GM19397 (cell line): ENCODE data around the gene ITGA8.

Experiments
- ATAC-seq: cut with Tn5 transposase; IDR thresholded peaks from one replicate; pipeline ENCODE4 v1.9.1; 2021; ENCODE audit warnings: mild to moderate bottlenecking, moderate library complexity; ENCODE audit not compliant: unreplicated experiment

ITGA8 gene

DNA sequence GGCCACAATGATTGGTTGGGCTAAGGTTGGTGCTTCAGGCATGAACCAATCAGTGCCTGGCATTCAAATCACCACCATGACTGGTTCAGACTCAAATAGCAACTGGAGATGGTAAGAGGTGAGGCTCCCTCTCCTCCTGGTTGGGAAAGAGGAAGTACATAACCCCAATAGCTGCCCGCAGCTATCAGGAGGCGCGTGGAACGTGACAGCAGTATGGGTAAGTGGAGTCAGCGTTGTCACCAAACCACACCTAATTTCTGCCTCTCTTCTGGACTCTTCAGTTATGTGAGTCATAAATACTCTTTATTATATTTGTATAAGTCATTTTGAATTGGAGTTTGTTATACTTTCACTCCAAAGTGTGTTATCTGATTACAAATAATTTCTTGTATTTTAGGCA lies 17.9 kb upstream of the ITGA8 start:
- ATAC-seq: no peak

DNA sequence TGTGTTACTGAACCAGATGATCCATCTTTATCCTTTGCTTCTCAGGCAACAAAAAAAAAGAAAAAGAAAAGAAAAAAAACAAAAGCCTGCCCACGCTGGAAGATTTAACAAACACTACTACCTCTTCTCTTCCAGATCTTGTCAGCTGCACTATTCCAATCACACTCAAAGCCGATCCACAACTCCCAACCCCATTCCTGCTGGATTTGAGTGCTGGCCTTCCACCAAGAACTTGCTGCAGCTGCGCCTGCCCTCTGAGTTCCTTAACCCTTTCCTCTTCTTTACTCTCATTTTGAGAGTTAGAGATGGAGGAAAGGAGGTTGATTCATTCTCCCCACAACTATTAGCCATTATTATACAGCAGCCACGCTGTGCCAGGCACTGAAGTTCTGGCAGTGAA lies 16.0 kb upstream of the ITGA8 start:
- ATAC-seq: no peak

DNA sequence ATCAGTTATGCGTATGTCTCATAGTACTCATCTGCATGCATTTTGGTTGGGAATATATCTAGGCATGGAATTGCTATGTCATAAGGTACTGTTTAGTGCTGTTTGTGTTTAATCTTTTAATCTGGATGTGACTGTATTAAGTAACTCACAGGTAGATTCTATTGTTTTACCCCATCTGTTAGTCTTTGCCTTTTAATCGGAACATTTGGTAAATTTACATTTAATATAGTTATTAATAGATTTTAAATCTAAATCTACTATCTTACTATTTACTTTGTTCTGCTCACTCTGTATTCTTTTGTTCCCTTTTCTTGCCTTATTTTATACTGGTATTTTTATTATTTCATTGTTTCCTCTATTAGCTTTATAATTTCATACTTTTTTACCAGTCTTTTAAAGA lies 10.6 kb upstream of the ITGA8 start:
- no peak for ATAC-seq

DNA sequence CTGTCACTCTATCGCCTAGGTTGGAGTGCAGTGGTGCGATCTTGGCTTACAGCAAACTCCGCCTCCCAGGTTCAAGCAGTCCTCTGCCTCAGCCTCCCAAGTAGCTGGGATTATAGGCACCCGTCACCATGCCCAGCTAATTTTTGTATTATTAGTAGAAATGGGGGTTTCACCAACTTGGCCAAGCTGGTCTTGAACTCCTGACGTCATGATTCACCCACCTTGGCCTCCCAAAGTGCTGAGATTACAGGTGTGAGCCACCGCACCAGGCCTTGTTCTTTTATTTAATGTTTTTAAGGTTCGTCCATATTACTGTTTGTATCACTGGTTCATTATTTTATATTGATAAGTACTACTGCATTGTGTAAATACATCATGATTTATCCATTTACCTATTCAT lies 10.2 kb upstream of the ITGA8 start:
- no peak for ATAC-seq

DNA sequence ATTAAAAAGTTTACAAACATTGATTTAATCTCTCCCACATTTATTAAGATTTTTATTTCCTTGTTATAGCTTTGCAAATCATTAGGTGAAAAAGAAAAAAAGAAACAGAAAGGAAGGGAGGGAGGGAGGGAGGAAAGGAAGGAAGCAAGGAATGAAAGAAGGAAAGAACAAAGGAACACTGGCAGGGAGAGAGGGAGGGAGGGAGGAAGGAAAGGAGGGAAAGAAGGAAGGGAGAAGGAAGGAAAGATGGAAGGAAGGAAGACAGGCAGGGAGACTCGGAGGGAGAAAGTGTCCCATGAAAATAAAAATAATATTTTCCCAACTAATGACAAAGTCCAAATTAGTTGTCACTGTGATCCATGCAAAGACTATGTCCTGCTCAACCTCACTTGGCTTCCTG lies 6.3 kb upstream of the ITGA8 start:
- no peak for ATAC-seq

DNA sequence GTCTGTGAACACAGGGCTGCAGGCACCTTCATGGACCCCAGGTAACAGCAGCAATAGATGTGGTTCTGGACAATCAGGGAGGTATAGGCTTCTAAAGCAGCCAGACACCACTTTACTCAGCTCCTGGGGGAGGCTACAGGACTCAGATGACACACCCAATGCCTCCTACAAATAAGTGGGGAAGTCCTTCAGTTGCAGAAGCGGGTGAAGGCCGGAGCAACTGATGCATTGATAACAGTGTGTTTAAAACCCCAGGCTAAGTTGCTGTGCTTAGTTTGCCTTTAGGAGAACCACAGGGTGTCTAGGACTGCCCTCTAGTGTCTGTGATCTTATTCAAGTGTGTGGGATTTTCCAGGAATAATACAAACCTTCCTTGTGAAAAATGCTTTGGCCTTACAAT lies 5.9 kb upstream of the ITGA8 start:
- ATAC-seq: no peak

DNA sequence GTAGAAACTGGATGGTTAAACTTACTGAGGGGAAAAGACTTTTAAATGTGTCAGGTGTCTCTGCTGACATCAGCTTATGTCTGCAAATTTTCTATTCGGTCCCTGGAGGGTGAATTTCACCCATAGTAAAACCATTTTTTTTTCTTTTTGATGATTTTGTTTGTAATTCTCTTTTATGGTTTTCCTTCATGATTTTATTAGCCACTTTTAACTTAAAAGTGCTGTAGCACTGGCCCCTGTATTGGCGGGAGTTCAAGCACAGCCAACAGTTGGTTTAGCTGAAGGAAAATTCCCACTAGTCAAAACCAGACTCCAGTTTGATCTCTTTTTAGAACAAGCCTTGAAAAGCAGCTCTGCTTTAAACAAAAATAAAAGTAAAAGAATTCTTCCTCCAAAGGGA lies 5.0 kb upstream of the ITGA8 start:
- ATAC-seq: no peak

DNA sequence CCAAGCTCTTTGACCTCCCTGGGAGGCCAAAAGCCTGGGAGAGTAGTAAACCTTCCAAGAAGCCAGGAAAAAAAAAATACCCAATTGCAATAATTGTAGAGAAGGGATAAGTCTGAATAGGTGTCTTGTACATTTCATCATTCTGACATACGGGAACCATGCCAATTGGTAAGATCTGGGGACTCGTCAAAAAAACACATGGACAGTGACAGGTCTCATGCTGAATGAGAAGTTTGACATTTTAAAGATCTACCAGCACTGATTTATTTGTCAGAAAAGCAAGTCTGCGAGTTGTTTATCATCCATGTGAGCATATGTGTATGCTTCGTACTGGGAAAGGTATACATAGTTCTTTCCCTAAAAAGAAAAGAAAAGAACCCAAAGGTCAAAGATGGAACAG lies 4.1 kb upstream of the ITGA8 start:
- no peak for ATAC-seq

DNA sequence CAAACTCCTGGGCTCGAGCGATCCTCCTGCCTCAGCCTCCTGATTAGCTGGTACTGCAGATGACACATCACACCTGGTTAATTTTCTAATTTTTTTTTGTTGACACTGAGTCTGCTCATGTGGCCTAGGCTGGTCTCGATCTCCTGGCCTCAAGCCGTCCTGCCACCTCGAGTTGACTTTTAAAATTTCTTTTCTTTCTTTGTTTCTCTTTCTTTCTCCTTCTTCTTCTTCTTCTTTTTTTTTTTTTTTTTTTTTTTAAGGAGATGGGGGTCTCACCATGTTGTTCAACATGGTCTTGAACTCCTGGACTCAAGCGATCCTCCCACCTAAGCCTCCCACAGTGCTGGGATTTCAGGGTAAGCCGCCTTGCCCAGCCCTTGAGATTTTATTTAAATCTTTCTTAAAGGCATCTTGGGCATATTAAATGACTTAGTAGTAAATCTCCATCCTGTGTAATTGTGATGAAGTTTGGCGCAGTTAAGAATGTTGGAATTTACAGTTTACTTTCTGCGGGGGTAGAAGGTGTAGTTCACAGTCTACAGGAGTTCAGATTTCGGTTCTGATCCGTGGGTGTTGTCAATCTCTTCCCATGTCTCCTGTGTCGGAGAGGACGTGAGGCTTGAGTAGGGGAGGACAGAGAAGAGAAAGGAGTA lies 1.0 kb upstream of the ITGA8 start:
- no peak for ATAC-seq

DNA sequence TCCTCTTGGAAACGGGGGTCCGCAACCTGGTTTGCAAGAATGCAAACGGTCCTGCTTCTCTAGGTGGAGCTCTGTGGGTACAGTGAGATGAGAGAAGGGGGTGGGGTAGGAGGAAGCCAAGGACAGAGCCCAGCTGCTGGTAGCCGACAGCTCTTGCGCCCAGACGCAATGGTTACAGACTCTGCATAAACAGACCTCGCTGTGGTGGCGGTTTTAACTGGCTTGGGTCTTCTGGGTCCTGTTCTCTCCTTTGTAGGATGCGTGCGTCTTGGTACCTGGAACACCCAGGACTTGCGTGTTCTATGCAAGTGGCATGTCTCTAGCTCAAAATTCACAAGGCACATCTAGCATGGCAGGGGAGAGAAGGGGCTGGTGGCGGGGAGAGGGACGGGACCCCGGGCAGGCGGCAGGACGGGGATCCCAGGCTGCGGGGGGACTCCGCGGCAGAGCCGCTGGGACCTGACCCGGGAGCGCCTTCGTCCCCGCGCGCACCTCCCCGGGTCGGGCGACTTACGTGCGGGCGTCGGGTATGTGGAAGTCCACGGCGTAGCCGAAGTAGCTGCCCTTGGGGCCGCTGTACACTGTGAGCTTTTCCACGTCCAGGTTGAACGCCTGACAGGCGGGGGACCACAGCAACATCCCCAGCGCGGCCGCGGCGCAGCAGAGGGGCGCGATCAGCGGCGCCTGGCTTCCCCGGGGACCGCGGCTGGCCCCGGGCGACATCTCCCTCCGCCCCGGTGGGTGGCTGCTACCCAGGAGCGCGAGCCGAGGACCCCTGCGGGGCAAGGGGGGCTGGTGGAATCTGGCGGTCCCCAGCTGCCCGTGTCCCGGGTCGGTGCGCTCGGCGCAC lies 448 bp downstream of the ITGA8 start:
- no peak for ATAC-seq

DNA sequence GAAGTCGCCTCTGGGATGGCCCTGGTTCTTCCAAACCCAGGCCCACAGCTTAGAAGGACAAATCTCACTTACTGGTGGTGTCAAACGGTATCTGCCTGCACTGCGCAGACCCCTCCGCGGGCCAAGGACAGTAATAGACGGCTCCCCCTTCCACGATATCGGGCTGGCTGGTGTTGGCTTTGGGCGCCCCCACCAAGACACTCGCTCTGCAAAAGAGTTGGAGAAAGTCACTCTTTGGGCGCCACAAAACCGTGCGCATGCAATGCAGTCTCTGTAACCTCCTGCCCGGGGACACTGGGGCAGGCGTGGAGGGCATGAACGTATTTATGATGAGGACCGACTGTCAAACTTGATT lies 1.1 kb downstream of the ITGA8 start:
- no peak for ATAC-seq

DNA sequence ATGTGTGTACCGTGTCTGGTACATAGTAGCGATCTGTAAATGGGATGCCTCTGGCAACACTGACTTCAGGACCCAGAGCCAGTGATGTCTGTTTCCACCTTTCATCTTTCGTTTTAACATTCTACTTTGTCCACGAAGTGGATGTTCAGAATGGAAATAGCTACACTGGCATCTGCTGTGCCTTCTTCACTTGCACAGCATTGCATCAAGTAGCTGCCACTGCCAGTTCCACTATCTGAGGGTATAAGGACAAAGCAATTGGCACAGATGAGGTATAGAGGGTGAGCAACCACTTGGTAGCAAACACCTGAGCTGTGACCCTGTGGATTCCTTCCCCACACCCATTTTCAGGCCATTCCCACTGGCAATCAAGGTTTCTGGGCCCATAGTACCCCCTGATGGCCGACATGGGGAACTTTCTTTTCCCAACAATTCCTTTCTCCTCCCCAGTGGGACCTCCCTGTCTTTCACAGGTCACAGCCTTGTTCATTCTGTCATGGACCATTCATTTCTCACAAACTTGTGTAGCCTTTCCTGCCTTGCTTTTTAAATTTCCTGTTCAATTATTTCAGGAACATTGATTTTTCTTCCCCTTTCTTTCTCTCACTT lies 4.0 kb downstream of the ITGA8 start:
- ATAC-seq: no peak

DNA sequence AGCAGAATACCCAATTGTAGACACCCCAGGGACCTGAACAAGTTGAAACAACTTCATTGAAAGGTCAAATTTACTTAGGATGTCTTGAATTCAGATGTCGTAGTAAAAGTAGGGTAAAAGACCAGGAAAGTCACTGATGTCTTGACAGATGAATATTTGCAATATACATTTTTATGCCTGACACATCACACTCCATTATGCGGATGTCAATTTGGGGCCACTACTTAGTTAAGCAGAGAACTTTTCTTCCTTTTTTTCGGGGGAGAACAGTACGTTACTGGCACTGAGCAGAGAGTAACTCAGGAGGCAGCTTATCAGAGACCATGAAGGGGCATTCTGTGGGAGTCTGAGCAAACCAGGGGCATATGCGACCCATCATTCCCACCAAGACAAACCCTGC lies 4.9 kb downstream of the ITGA8 start:
- ATAC-seq: no peak

DNA sequence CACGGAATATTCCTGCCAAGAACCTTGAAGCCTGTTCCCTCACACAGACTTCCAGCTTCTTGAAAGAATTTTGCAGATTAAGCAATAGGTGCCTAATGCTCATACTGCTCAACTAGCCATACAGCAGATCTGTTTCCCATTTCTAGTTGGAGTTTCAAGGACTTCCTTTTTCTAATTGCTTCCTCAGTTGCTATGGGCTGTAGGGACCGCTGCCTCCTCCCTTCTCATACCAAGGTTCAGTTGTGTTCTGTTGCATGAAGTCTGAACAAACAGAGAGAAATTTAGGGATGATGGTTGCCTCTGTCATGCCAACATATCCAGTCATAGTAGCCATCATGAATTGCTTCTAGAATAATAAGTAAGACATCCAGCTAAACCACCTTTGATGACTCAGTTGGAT lies 6.8 kb downstream of the ITGA8 start:
- no peak for ATAC-seq

DNA sequence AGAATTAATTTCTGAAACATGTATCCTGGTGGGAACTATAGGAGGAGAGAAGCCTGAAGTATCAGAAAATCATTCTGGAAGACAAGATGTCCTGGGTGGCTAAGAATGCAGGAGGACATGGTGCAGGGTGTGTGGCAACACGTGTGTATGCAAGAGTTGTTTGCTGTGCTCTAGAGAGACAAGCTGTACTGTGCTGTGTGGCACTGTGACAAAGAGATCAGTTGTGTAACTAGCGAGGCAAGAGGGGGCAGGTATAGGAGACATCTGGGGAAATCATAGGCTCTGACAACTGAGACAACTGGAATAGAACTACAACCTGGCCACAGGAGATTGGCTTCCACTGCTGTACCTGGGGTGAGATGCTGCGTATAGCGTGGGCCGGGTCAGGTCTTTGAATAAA lies 9.3 kb downstream of the ITGA8 start:
- ATAC-seq: no peak

DNA sequence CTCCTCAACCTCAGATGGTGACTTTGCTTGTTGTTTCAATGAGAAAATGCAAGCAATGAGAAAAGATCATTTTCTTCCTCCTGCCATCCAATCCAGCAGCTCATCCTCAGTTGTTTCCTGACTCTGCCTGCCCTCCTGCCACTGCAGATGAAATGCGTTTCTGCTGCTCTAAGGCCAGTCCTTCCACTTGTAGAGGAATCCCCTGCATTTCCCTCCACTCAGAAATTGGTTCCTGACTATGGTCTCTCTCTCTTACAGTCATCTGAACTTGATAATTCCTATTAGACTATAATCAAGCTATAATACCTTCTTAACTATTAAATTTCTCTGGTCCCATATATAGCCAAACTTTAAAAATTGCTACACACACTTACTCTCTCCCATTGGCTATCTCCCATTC lies 14.4 kb downstream of the ITGA8 start:
- no peak for ATAC-seq

DNA sequence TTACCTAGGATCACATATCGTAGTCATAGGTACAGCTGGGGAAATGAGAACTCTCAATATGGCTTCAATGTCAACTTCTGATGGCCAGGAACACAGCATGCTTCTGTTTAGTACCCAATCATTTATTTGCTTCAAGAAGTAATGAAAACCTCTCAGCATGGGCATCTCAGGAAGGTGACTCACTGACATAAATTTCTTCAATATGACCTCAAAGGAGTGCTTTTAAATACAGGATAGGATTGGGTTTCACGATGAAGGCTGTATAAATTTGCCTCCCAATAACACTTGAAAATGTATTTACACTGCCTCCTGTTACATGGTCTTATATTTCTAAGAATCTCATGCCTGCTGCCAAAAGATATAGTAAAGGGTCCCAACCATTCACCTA lies 15.1 kb downstream of the ITGA8 start:
- no peak for ATAC-seq

DNA sequence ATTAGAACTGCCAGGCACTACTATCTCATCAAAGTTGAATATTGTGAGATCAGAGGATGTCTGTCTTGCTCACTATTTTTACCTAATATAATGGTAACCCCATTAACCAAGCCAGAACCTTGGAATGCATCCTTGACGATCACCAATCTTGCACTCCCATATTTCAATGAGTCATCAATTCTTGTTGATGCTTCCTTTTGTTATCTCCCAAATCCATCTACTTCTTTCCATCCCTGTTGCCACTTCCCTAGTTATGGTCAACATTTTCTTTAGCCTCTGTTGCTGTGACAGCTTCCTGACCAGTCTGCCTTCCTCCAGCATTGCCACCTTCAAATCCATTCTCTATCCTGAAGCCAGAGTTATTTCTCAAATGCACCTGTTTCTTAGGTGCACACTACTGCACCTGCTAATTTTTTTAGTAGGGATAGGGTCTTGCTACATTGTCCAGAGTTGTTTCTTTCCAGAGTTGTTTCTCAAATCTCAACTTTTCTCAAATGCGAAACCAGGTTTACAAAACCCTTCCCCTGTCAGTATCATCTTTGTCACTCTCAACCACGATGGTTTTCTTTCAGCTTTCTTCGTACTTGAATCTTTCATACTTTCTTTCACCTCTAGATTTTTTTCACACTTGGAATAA lies 15.7 kb downstream of the ITGA8 start:
- ATAC-seq: no peak

DNA sequence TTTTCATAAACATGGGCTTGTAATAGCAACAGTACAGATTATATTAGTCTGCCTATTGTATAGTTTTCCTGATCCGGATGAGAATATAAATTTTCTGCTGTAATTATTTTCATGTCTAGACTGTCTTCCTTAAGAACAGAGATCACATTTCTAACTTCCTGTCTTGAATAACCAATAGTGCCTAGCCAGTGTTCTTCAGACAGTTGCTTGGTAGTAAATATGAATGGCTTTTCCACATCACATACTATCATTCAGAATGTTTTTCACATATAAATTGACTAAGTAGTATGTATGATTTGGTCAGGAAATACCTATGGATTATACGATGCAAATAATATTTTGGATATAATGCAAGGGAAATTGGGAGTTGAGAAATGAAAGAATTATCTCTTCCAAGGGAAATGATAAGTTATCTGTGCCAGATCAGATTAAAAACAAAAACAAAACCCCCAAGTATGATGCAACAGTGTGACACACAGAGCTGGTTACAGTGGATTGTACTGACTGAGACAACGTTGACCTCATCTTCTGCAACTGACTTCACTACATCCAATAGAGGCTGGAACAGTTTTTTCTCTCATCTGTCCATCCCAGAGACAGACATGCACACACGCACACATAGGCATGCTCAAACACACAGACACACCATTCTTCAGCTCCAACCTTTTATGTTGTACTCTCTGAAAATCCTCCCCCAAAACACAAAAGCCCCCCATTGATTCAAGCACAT lies 16.4 kb downstream of the ITGA8 start:
- no peak for ATAC-seq

DNA sequence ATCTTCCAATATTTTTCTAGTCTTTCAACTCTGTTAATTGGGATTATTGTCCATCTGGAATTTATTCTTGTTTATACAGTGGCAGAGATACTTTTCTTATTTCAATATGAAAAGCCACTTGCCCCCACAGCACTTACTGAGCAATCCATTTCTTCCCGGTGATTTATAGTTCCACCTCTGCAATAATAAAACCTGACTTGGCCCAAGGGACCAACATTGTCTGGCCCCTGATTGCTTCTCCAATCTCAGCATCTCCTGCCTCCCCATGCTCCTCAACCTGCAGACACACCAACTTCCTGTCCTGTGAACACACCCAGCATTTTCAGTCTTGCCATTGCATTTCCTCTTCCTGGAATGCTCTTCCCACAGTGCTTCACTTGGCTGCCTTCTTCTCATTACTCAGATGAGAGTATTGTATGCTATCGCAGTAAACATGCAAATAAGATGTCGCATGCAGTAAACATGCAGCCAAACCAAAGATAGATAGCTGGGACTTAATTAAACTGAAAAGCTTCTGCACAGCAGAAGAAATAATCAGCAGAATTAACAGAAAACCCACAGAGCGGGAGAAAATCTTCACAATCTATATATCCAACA lies 19.5 kb downstream of the ITGA8 start:
- ATAC-seq: no peak

DNA sequence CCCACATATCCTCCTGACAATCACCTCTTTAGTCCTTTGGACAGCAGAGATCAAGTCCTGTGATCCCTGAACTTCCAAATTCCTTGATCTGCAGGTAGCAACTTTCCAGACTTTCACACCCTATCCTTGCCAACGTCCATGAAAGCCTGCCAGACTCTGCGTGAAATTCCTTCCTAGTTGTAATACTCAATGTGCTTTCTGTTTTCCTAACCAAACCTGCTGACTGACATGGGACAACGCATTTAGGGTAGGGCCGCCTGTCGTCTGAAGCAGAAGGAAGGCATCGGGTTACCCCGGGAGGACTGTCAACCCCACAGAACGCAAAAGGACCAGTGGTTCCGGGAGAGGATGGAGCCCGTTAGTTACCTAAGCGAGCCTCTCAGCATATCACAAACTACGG lies 23.9 kb downstream of the ITGA8 start:
- ATAC-seq: no peak
